GM23338 (cell line): Measurements from ENCODE around the gene CFAP97. TPM values are rescaled to one million over a fixed set of nuclear protein-coding genes. Genes with fewer than 3 reads are reported as not detected.

Source experiments
- ATAC-seq: fragments of 200-7000 bp; cut with Tn5 transposase; 3 replicates; pipeline ENCODE4 v1.9.1; 2020
- DNase-seq: peaks from one replicate; pipeline ENCODE4 v3.0.0-alpha.2; 2015; ENCODE audit warnings: low spot score
- H2AFZ ChIP-seq: fragments of 200-600 bp; sonication (generic); 2 replicates; pipeline ENCODE4 v1.8.0; 2016; ENCODE audit warnings: antibody characterized with exemption, mild to moderate bottlenecking, moderate library complexity
- H3F3A ChIP-seq: fragments of 200-600 bp; sonication (generic); replicated peaks from 2 replicates; pipeline ENCODE4 v1.8.0; 2017; ENCODE audit warnings: antibody characterized with exemption, mixed run types, low read depth
- H3K27ac ChIP-seq: fragments of 200-600 bp; sonication (generic); 2 replicates; pipeline ENCODE4 v1.6.1; 2016; ENCODE audit warnings: low read depth
- H3K27me3 ChIP-seq: fragments of 200-600 bp; sonication (generic); 2 replicates; pipeline ENCODE4 v1.8.0; 2016; ENCODE audit warnings: mild to moderate bottlenecking, mixed run types, moderate library complexity; ENCODE audit not compliant: insufficient read depth
- H3K36me3 ChIP-seq: fragments of 200-600 bp; sonication (generic); 2 replicates; pipeline ENCODE4 v1.8.0; 2016; ENCODE audit warnings: mild to moderate bottlenecking; ENCODE audit not compliant: insufficient read depth
- H3K4me1 ChIP-seq: fragments of 200-600 bp; sonication (generic); 2 replicates; pipeline ENCODE4 v1.8.0; 2016; ENCODE audit warnings: mild to moderate bottlenecking, moderate library complexity; ENCODE audit not compliant: insufficient read depth
- H3K4me2 ChIP-seq: fragments of 200-600 bp; sonication (generic); 2 replicates; pipeline ENCODE4 v1.7.1; 2017; ENCODE audit warnings: mixed run types
- H3K4me3 ChIP-seq: fragments of 200-600 bp; sonication (generic); 2 replicates; pipeline ENCODE4 v1.6.1; 2016; ENCODE audit warnings: mixed run types
- H3K79me2 ChIP-seq: fragments of 200-600 bp; sonication (generic); replicated peaks from 2 replicates; pipeline ENCODE4 v1.8.0; 2017; ENCODE audit warnings: mild to moderate bottlenecking; ENCODE audit not compliant: insufficient read depth
- H3K9me2 ChIP-seq: fragments of 200-600 bp; sonication (generic); 2 replicates; pipeline ENCODE4 v1.8.0; 2017; ENCODE audit not compliant: insufficient read depth
- H4K20me1 ChIP-seq: fragments of 200-600 bp; sonication (generic); replicated peaks from 2 replicates; pipeline ENCODE4 v1.8.0; 2017; ENCODE audit warnings: mild to moderate bottlenecking; ENCODE audit not compliant: insufficient read depth
- H3K27ac Mint-ChIP-seq: 2 replicates; pipeline ENCODE4 v1.8.0; 2020; ENCODE audit warnings: inconsistent platforms, mild to moderate bottlenecking, moderate library complexity, mixed read lengths
- H3K27me3 Mint-ChIP-seq: 3 replicates; pipeline ENCODE4 v1.8.0; 2022; ENCODE audit warnings: low read depth, mild to moderate bottlenecking, moderate library complexity, mixed read lengths, inconsistent platforms; ENCODE audit not compliant: insufficient read depth, poor library complexity
- H3K36me3 Mint-ChIP-seq: 3 replicates; pipeline ENCODE4 v1.8.0; 2021; ENCODE audit warnings: low read depth, mild to moderate bottlenecking, inconsistent platforms, moderate library complexity, mixed read lengths
- H3K4me1 Mint-ChIP-seq: 3 replicates; pipeline ENCODE4 v1.8.0; 2020; ENCODE audit warnings: mild to moderate bottlenecking, inconsistent platforms, mixed read lengths
- H3K4me3 Mint-ChIP-seq: 3 replicates; pipeline ENCODE4 v1.8.0; 2021; ENCODE audit warnings: moderate library complexity, mild to moderate bottlenecking, inconsistent platforms, mixed read lengths
- H3K9me3 Mint-ChIP-seq: 3 replicates; pipeline ENCODE4 v1.8.0; 2020; ENCODE audit warnings: moderate library complexity, mild to moderate bottlenecking, inconsistent platforms, mixed read lengths
- CREB1 ChIP-seq: fragments of 250-450 bp; sonication (Bioruptor Pico); IDR thresholded peaks from 2 replicates; pipeline ENCODE4 v1.5.0; 2020; ENCODE audit warnings: low read depth, mild to moderate bottlenecking, moderate library complexity
- ETS1 ChIP-seq: IDR thresholded peaks from 2 replicates; pipeline ENCODE4 v1.6.1; 2016; ENCODE audit warnings: antibody characterized with exemption
- EZH2phosphoT487 ChIP-seq: fragments of 200-600 bp; sonication (generic); IDR thresholded peaks from one replicate; pipeline ENCODE4 v1.8.1; 2018; ENCODE audit warnings: antibody characterized with exemption; ENCODE audit not compliant: unreplicated experiment
- JUNB ChIP-seq: IDR thresholded peaks from one replicate; pipeline ENCODE4 v1.6.1; 2016; ENCODE audit warnings: antibody characterized with exemption; ENCODE audit not compliant: unreplicated experiment
- NANOG ChIP-seq: IDR thresholded peaks from 2 replicates; pipeline ENCODE4 v1.6.1; 2016; ENCODE audit warnings: antibody characterized with exemption, borderline replicate concordance
- POLR2AphosphoS5 ChIP-seq: IDR thresholded peaks from 2 replicates; pipeline ENCODE4 v1.6.1; 2016; ENCODE audit warnings: antibody characterized with exemption, low read depth
- REST ChIP-seq: IDR thresholded peaks from one replicate; pipeline ENCODE4 v1.6.1; 2018; ENCODE audit warnings: antibody characterized with exemption; ENCODE audit not compliant: unreplicated experiment
- STAT1 ChIP-seq: IDR thresholded peaks from one replicate; pipeline ENCODE4 v1.6.1; 2016; ENCODE audit warnings: antibody characterized with exemption; ENCODE audit not compliant: unreplicated experiment
- ZNF114 ChIP-seq: fragments of 250-450 bp; sonication (Bioruptor Pico); IDR thresholded peaks from 2 replicates; pipeline ENCODE4 v1.5.0; 2020; ENCODE audit warnings: mild to moderate bottlenecking, moderate library complexity
- ZNF331 ChIP-seq: fragments of 250-450 bp; sonication (Bioruptor Pico); IDR thresholded peaks from 2 replicates; pipeline ENCODE4 v1.5.0; 2020; ENCODE audit warnings: low read depth, mild to moderate bottlenecking, moderate library complexity
- polyA plus RNA-seq: library from polyadenylated mRNA; unstranded; fragments of >200 nt; fragmentation: Nextera tagmentation; extraction: Ambion mirVana; gene quantifications from 2 replicates; pipeline ENCODE4 v1.2.1, GENCODE V29; 2016
- total RNA-seq: library from RNA; depleted of rRNA; stranded (reverse); fragments of >200 nt; shearing (Covaris generic); gene quantifications from 2 replicates; pipeline ENCODE4 v1.2.3, GENCODE V29; 2014
- TF ChIP-seq, protein P1 (sequence below), 2 experiments: fragments of 200-600 bp in 1 of 2; sonication (generic) in 1 of 2; conservative IDR thresholded peaks; 2 replicates each; pipeline versions ENCODE4 v1.5.1 to v1.6.1; 2016 to 2017; ENCODE audit warnings: antibody characterized with exemption in 2 of 2, low read depth in 2 of 2, mild to moderate bottlenecking in 2 of 2, moderate library complexity in 1 of 2

CFAP97 gene
- total and polyA plus RNA-seq, 2 experiments from 2014 or later: 37.7 to 73.3 TPM

DNA sequence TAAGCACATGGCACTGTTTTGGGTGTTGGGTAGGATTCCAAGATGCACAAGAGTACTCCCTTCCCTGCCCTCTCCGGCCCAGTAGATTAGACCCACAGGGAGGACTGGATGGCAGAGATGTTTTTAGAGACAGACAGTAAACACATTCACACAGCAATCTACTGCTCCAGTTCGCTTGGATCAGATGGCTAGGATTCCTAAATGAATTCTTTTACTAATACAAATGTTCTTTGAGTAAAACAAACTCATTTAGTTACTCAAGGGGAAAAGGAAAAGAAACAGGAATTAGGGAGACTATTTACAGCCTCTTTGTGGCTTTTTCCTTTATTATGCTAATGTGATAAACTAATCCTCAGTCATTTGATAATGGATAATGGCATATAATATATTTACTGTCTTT is 11.5 kb upstream of the CFAP97 start:
- peaks cover 2% of the 10 kb centered on the region; the same call in 1 of the 2 replicates for H4K20me1 ChIP-seq
- no peak overlapping the region for H2AFZ ChIP-seq
- peaks cover 91% of the 10 kb centered on the region for H3K79me2 ChIP-seq
- Mint-ChIP-seq H3K4me1 (peaks cover 65% of the 10 kb centered on the region), H3K27me3 (peaks cover 18% of the 10 kb centered on the region), H3K36me3 (no peaks in the 10 kb centered on the region; the same call in 2 of the 3 replicates), H3K9me3 (no peaks in the 10 kb centered on the region), H3K27ac (no peak overlapping the region; the same call in 1 of the 2 replicates), H3K4me3 (no peak overlapping the region)
- peaks cover 23% of the 10 kb centered on the region for H3K27me3 ChIP-seq
- no peaks in the 10 kb centered on the region for H3K36me3 ChIP-seq
- peaks cover 64% of the 10 kb centered on the region for H3K4me1 ChIP-seq
- H3K4me3 ChIP-seq: no peak overlapping the region
- peak overlapping the region; percentile 46; the same call in 1 of the 2 replicates for H3K27ac ChIP-seq
- DNase-seq: peak; percentile 19
- TF ChIP-seq ETS1 (no peak), JUNB (no peak), POLR2AphosphoS5 (no peak), EZH2phosphoT487 (no peak), NANOG (no peak), REST (no peak), ZNF114 (CRISPR knock-in tag) (no peak), STAT1 (no peak), ZNF331 (CRISPR knock-in tag) (no peak), CREB1 (CRISPR knock-in tag) (no peak)
- TF ChIP-seq, protein P1, sequence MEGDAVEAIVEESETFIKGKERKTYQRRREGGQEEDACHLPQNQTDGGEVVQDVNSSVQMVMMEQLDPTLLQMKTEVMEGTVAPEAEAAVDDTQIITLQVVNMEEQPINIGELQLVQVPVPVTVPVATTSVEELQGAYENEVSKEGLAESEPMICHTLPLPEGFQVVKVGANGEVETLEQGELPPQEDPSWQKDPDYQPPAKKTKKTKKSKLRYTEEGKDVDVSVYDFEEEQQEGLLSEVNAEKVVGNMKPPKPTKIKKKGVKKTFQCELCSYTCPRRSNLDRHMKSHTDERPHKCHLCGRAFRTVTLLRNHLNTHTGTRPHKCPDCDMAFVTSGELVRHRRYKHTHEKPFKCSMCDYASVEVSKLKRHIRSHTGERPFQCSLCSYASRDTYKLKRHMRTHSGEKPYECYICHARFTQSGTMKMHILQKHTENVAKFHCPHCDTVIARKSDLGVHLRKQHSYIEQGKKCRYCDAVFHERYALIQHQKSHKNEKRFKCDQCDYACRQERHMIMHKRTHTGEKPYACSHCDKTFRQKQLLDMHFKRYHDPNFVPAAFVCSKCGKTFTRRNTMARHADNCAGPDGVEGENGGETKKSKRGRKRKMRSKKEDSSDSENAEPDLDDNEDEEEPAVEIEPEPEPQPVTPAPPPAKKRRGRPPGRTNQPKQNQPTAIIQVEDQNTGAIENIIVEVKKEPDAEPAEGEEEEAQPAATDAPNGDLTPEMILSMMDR (conservative IDR thresholded peaks at IDR 0.05; ENCODE audit: low read depth in 2 of 2): no peak
- ATAC-seq: no peak
- H3F3A ChIP-seq: no peaks in the 10 kb centered on the region
- no peaks in the 10 kb centered on the region for H3K9me2 ChIP-seq
- H3K4me2 ChIP-seq: no peak overlapping the region
